Mucosa of rectum (tissue), 2 donors: ENCODE measurements around the gene MAGI2.

Experiments
- H3K27ac ChIP-seq, 2 donors: one replicate each; pipeline ENCODE4 v1.7.0; 2013; ENCODE audit warnings: inconsistent platforms in 2 of 2, low read depth in 2 of 2, low read length in 2 of 2
- H3K27me3 ChIP-seq, 2 donors: one replicate each; pipeline ENCODE4 v1.7.0; 2013; ENCODE audit warnings: low read length in 2 of 2; ENCODE audit not compliant: control insufficient read depth in 2 of 2, insufficient read depth in 2 of 2
- H3K36me3 ChIP-seq, 2 donors: one replicate each; pipeline ENCODE4 v1.7.0; 2013; ENCODE audit warnings: low read length in 2 of 2; ENCODE audit not compliant: control insufficient read depth in 2 of 2, insufficient read depth in 2 of 2
- H3K4me1 ChIP-seq, 2 donors: one replicate each; pipeline ENCODE4 v1.7.0; 2013; ENCODE audit warnings: low read length in 2 of 2, mild to moderate bottlenecking in 1 of 2; ENCODE audit not compliant: control insufficient read depth in 2 of 2, insufficient read depth in 2 of 2
- H3K4me3 ChIP-seq, 2 donors: one replicate each; pipeline ENCODE4 v1.7.0; 2013; ENCODE audit warnings: low read length in 2 of 2
- H3K9ac ChIP-seq, 2 donors: one replicate each; pipeline ENCODE4 v1.7.0; 2013; ENCODE audit warnings: low read length in 2 of 2, low read depth in 1 of 2, mild to moderate bottlenecking in 1 of 2
- H3K9me3 ChIP-seq, 2 donors: one replicate each; pipeline ENCODE4 v1.7.0; 2013; ENCODE audit warnings: low read length in 2 of 2; ENCODE audit not compliant: control insufficient read depth in 2 of 2
- donor health status: healthy.
- donor health status: Normal muscosa, but diverticular disease.

MAGI2 gene

DNA sequence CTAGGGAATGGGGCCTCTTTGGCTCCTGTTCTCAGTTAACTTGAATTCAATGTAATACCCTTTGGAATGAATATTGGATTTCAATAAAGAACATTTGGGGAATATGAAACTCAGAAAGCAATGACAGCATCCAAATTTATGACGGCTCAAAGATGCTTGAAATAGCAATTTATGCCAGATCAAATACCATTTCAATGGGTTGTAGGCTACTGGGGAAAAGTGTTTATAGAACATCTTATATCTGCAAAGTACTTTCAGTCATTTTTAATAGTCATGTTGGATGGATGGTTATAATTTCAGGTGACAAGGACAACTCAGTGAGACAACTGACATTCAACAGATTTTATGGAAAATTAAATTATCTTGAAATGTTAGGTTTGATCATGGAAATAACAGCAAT, 882.2 kb downstream of the MAGI2 start:
- Histone ChIP-seq H3K9me3 (no peaks in the 10 kb centered on the region), H3K4me3 (no peak overlapping the region), H3K9ac (no peak overlapping the region), H3K36me3 (no peaks in the 10 kb centered on the region), H3K27me3 (no peaks in the 10 kb centered on the region), H3K27ac (no peak overlapping the region), H3K4me1 (no peaks in the 10 kb centered on the region)

GRCh38 chr7:78568690-78569089, 884.8 kb downstream of the MAGI2 start:
- Histone ChIP-seq H3K9me3 (no peaks in the 10 kb centered on the region), H3K4me3 (no peak overlapping the region), H3K27ac (no peak overlapping the region), H3K4me1 (no peaks in the 10 kb centered on the region), H3K27me3 (no peaks in the 10 kb centered on the region), H3K36me3 (no peaks in the 10 kb centered on the region), H3K9ac (no peak overlapping the region)

GRCh38 chr7:78567836-78568235, 885.6 kb downstream of the MAGI2 start:
- no peaks in the 10 kb centered on the region for H3K27me3 ChIP-seq
- H3K4me3 ChIP-seq, result no peak overlapping the region
- no peak overlapping the region for H3K27ac ChIP-seq
- no peaks in the 10 kb centered on the region for H3K9me3 ChIP-seq
- no peaks in the 10 kb centered on the region for H3K36me3 ChIP-seq
- no peaks in the 10 kb centered on the region for H3K4me1 ChIP-seq
- no peak overlapping the region for H3K9ac ChIP-seq

- no peak overlapping the region for H3K4me3 ChIP-seq
- H3K4me1 ChIP-seq, result no peaks in the 10 kb centered on the region
- H3K36me3 ChIP-seq, result no peaks in the 10 kb centered on the region
- H3K27me3 ChIP-seq, result no peaks in the 10 kb centered on the region
- no peaks in the 10 kb centered on the region for H3K9me3 ChIP-seq
- no peak overlapping the region for H3K9ac ChIP-seq
- no peak overlapping the region for H3K27ac ChIP-seq
Observed at GRCh38 chr7:78565784-78566183, 887.7 kb downstream of the MAGI2 start.

GRCh38 chr7:78563191-78563590, 890.3 kb downstream of the MAGI2 start:
- Histone ChIP-seq H3K9ac (no peak overlapping the region), H3K9me3 (no peaks in the 10 kb centered on the region), H3K4me3 (no peak overlapping the region), H3K27me3 (no peaks in the 10 kb centered on the region), H3K4me1 (no peaks in the 10 kb centered on the region), H3K27ac (no peak overlapping the region), H3K36me3 (no peaks in the 10 kb centered on the region)

DNA sequence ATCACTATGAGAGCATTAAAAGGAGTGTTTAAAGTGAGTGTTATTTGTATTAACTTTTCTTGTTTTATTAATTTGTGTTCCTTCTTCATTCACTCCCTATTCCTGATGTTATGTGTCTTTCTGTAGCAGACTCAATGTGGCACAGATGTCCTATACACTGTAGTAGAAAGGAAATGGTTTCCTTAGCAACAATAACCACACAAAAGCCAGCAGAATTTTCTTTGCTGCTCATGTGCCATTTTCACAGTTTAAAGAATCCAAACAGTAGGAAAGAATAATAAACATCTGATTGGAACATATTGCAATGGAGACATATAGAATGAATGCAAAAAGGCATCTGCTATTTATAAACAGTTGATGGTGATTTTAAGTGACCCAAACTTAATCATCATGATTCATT, 891.3 kb downstream of the MAGI2 start:
- Histone ChIP-seq H3K4me1 (no peaks in the 10 kb centered on the region), H3K36me3 (no peaks in the 10 kb centered on the region), H3K9me3 (no peaks in the 10 kb centered on the region), H3K9ac (no peak overlapping the region), H3K4me3 (no peak overlapping the region), H3K27me3 (no peaks in the 10 kb centered on the region), H3K27ac (no peak overlapping the region)

DNA sequence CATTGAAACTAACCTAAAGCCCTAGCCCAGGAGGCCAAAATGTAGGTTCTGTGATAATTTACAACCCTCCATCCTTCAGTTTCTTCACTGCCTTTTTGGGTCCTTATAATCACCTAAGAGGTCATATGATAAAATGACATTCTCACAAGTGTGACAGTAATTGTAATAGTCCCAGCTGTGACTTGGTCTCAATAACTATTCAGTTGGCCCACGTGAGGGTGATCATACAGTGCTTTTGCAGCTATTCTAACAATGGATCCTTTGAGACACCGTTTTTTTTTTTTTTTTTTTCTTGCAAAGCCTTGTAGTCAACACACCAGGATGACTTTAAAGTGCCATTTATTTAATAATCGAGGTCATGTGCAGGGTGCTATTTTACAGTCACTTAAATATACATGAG, 894.9 kb downstream of the MAGI2 start:
- no peaks in the 10 kb centered on the region for H3K9me3 ChIP-seq
- H3K36me3 ChIP-seq, result no peaks in the 10 kb centered on the region
- H3K9ac ChIP-seq, result no peak overlapping the region
- H3K27me3 ChIP-seq, result no peaks in the 10 kb centered on the region
- H3K27ac ChIP-seq, result no peak overlapping the region
- no peak overlapping the region for H3K4me3 ChIP-seq
- no peaks in the 10 kb centered on the region for H3K4me1 ChIP-seq

DNA sequence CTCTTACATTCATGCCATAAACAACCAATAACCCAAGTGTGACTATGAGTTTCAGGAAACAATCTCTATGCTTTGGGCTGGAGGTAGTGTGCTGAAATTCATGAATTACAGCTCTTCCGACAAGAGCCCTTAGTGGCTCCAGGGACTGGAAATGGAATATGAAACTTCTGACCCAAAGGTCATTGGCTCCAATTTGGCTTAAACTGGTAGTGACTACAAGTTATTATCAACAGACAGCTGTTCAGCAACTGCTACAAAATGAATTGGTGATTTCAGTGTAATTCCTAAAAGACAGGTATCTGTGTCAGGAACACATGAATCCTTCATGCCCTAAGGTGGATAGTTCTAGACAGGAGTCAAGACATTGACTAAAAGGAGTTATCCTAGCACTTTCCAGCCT, 909.5 kb downstream of the MAGI2 start:
- Histone ChIP-seq H3K9ac (no peak overlapping the region), H3K9me3 (no peaks in the 10 kb centered on the region), H3K27ac (no peak overlapping the region), H3K4me3 (no peak overlapping the region), H3K36me3 (no peaks in the 10 kb centered on the region), H3K4me1 (no peaks in the 10 kb centered on the region), H3K27me3 (no peaks in the 10 kb centered on the region)

GRCh38 chr7:78542981-78543380, 910.5 kb downstream of the MAGI2 start:
- no peak overlapping the region for H3K27ac ChIP-seq
- H3K4me3 ChIP-seq, result no peak overlapping the region
- no peak overlapping the region for H3K9ac ChIP-seq
- H3K36me3 ChIP-seq, result no peaks in the 10 kb centered on the region
- no peaks in the 10 kb centered on the region for H3K4me1 ChIP-seq
- no peaks in the 10 kb centered on the region for H3K9me3 ChIP-seq
- H3K27me3 ChIP-seq, result no peaks in the 10 kb centered on the region

DNA sequence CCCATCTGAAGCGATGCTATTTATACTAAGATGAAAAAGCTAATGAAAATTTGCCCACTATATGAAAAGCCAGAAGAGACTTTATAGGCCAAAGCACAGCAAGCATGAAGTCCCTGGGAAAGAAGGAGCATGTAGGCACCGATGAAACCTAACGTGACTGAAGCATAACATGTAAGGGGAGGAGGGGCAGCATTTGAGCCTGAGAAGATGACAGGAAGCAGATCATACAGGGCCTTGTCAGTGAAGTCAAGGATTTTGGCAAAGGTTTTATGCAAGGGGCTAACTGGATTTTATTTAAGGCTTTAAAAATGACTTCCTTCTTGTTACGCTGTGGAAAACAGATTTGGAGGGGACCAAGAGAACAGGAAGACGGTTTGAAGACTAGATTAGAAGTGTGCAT, 910.9 kb downstream of the MAGI2 start:
- Histone ChIP-seq H3K27ac (no peak overlapping the region), H3K9me3 (no peaks in the 10 kb centered on the region), H3K4me3 (no peak overlapping the region), H3K36me3 (no peaks in the 10 kb centered on the region), H3K27me3 (no peaks in the 10 kb centered on the region), H3K9ac (no peak overlapping the region), H3K4me1 (no peaks in the 10 kb centered on the region)

DNA sequence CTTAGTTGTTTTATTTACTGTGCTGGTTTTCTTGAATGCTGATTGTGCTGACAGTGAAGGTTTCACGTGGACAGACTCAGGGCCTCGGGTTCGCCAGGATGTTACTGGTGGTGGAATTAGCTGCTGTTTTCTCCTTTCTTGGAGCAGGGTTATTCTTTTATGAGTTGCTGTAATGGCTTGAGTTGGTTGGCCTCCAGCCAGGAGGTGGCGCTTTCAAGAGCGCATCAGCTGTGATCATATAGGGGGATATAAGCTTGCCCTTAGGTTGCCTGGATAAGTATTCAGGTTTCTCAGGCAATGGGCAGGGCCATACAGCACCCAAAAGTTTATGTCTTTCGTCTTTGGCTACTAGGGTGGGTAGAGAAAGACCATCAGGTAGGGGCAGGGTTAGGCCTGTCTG, 913.6 kb downstream of the MAGI2 start:
- no peaks in the 10 kb centered on the region for H3K36me3 ChIP-seq
- H3K9ac ChIP-seq, result no peak overlapping the region
- no peaks in the 10 kb centered on the region for H3K27me3 ChIP-seq
- no peaks in the 10 kb centered on the region for H3K4me1 ChIP-seq
- H3K4me3 ChIP-seq, result no peak overlapping the region
- H3K9me3 ChIP-seq, result no peaks in the 10 kb centered on the region
- no peak overlapping the region for H3K27ac ChIP-seq
